Astrocyte (in vitro differentiated cells and primary cell): ENCODE measurements around the gene CAMK2D.

Experiments
- EZH2 ChIP-seq: IDR thresholded peaks from 2 replicates; pipeline ENCODE4 v1.6.1; 2012; ENCODE audit warnings: mild to moderate bottlenecking, low read length, inconsistent platforms; ENCODE audit not compliant: insufficient read depth
- TF ChIP-seq, protein P1 (sequence below): IDR thresholded peaks from 2 replicates; pipeline ENCODE4 v1.5.1; 2011; ENCODE audit warnings: low read depth, mild to moderate bottlenecking, inconsistent platforms, low read length, moderate library complexity; ENCODE audit not compliant: insufficient read depth

DNA sequence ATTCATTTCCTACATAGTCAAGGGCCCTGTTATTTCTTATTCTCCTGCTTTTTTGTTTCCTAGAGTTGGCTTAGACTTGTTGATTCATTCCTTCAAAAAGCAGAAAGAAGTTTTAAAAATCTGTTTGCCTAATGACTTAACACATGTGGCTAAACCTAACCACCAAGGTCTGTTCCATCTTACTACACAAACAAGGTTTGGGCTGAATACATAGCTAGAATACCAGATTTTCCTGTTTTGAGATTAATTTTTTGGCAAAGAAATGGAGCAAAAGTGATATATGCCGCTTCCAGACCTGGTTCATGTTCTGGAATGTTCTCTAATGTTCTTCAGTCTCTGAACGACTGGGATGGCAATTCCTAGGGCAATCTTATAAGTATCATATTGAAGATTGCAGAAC lies 7.4 kb upstream of the CAMK2D start:
- TF ChIP-seq, protein P1, sequence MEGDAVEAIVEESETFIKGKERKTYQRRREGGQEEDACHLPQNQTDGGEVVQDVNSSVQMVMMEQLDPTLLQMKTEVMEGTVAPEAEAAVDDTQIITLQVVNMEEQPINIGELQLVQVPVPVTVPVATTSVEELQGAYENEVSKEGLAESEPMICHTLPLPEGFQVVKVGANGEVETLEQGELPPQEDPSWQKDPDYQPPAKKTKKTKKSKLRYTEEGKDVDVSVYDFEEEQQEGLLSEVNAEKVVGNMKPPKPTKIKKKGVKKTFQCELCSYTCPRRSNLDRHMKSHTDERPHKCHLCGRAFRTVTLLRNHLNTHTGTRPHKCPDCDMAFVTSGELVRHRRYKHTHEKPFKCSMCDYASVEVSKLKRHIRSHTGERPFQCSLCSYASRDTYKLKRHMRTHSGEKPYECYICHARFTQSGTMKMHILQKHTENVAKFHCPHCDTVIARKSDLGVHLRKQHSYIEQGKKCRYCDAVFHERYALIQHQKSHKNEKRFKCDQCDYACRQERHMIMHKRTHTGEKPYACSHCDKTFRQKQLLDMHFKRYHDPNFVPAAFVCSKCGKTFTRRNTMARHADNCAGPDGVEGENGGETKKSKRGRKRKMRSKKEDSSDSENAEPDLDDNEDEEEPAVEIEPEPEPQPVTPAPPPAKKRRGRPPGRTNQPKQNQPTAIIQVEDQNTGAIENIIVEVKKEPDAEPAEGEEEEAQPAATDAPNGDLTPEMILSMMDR, result no peak
- no peak for TF ChIP-seq EZH2
